Measurements from ENCODE around the gene GPR18. TPM values are rescaled to one million over a fixed set of nuclear protein-coding genes. Genes with fewer than 3 reads are reported as not detected.

Gene GPR18
- total and polyA plus RNA-seq, 11 donors, result 0.04 to 1.1 (median 0.34) TPM; not detected in 8

DNA sequence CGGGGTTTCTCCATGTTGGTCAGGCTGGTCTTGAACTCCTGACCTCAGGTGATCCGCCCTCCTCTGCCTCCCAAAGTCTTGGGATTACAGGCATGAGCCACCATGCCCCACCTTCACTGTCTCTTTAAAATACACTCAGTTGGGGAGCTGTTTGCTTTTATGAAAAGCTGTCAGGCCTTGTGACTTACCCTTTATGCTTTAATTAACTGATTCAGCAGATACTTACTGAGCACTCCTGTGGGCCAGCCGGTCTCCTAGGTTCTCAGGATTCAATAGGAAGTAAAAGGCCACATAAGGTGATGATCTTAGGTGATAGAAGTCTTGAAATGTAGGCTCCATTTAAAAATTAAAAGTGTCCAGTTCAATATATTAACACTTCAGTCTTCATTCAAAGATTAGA, 50.0 kb downstream of the GPR18 start:
- TF ChIP-seq POLR2A (IDR thresholded peaks at IDR 0.05), result no peak
- TF ChIP-seq, protein P1, sequence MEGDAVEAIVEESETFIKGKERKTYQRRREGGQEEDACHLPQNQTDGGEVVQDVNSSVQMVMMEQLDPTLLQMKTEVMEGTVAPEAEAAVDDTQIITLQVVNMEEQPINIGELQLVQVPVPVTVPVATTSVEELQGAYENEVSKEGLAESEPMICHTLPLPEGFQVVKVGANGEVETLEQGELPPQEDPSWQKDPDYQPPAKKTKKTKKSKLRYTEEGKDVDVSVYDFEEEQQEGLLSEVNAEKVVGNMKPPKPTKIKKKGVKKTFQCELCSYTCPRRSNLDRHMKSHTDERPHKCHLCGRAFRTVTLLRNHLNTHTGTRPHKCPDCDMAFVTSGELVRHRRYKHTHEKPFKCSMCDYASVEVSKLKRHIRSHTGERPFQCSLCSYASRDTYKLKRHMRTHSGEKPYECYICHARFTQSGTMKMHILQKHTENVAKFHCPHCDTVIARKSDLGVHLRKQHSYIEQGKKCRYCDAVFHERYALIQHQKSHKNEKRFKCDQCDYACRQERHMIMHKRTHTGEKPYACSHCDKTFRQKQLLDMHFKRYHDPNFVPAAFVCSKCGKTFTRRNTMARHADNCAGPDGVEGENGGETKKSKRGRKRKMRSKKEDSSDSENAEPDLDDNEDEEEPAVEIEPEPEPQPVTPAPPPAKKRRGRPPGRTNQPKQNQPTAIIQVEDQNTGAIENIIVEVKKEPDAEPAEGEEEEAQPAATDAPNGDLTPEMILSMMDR (IDR thresholded peaks at IDR 0.05), result no peak
- ATAC-seq, result no peak
- Histone ChIP-seq H3K4me3 (no peak overlapping the region), H3K4me1 (peaks cover 0 to 35% (median 10%) of the 10 kb centered on the region in 12 donors), H3K9me3 (no peaks in the 10 kb centered on the region), H3K27ac (no peak overlapping the region), H3K27me3 (no peaks in the 10 kb centered on the region), H3K36me3 (peaks cover 0 to 20% (median 6%) of the 10 kb centered on the region in 9 donors)
- 86 to 96% (median 91%) methylated on average over 3 of the region's 3 CpGs for WGBS, 4 donors
- DNase-seq, result no peak
- intact Hi-C loops (cut with DNase I), result loop anchor here in 2 of 10 donors (5.0 to 10.0 kb wide), 3 partner anchors 54 to 297 kb away; partner anchors contain the start of gene TM9SF2 (in 1 of the 2)

DNA sequence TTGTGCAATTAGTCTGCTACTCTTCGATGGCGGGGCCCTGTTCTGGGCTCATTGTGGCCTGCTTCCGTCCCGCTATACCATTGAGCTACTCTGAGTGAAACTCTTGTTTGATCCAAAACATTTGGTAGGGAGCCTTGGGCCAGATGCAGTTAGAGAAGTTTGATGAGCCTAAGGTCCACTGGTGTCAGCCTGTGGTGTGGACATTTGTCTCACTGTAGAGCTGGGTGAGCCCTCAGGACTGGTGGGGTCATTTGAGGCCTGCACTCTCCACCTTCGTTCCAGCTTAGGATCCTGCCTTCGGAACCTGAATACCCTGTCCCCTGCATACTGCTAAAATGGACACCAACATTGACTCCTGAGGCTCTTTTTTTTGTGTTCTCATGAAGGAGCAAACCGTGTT, 50.7 kb downstream of the GPR18 start:
- H3K36me3 ChIP-seq, result peaks cover 0 to 20% (median 5%) of the 10 kb centered on the region in 9 donors
- no peak overlapping the region for H3K27ac ChIP-seq
- H3K9me3 ChIP-seq, result no peaks in the 10 kb centered on the region
- WGBS, 4 donors, result 92 to 96% (median 94%) methylated on average over 6 to 7 of the region's 7 CpGs
- H3K4me3 ChIP-seq, result no peak overlapping the region
- peaks cover 0 to 33% (median 17%) of the 10 kb centered on the region in 12 donors for H3K4me1 ChIP-seq
- intact Hi-C loops (cut with DNase I), result loop anchor here in 2 of 10 donors (5.0 to 10.0 kb wide), 3 partner anchors 55 to 297 kb away; partner anchors contain the start of gene TM9SF2 (in 1 of the 2)
- DNase-seq (no peak), ATAC-seq (no peak)
- H3K27me3 ChIP-seq, result no peaks in the 10 kb centered on the region
- TF ChIP-seq, protein P1 (IDR thresholded peaks at IDR 0.05), result no peak
- no peak for TF ChIP-seq POLR2A (IDR thresholded peaks at IDR 0.05)

DNA sequence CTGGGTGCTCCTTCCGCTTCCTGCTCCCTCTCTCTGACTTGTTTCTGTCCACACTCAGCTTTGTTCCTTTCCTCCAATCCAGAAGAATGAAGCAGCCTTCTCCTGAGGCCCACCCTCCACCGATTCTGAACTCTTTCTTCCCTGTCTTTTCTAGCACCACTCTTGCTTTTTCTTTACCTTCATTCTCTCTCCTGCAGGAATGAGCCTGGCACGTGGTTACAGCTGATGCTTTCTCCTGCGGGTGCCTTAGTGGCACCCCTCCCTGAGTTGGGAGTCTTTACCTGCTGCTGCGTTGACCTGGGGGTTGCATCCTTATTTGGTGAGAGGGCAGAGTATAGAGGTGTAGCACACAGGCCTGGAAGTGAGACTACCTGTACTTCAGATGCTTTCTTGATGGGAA, 51.3 kb downstream of the GPR18 start:
- no peaks in the 10 kb centered on the region for H3K9me3 ChIP-seq
- TF ChIP-seq, protein P1 (IDR thresholded peaks at IDR 0.05), result no peak
- no peak for TF ChIP-seq POLR2A (IDR thresholded peaks at IDR 0.05)
- no peak overlapping the region for H3K4me3 ChIP-seq
- H3K27ac ChIP-seq, result no peak overlapping the region
- peaks cover 0 to 20% (median 5%) of the 10 kb centered on the region in 9 donors for H3K36me3 ChIP-seq
- intact Hi-C loops (cut with DNase I), result loop anchor here in 2 of 10 donors (5.0 to 10.0 kb wide), 3 partner anchors 55 to 298 kb away; partner anchors contain the start of gene TM9SF2 (in 1 of the 2)
- H3K27me3 ChIP-seq, result no peaks in the 10 kb centered on the region
- ATAC-seq (no peak), DNase-seq (no peak)
- 93 to 99% (median 96%) methylated on average over 5 of the region's 5 CpGs for WGBS, 4 donors
- peaks cover 0 to 40% (median 23%) of the 10 kb centered on the region in 12 donors for H3K4me1 ChIP-seq

DNA sequence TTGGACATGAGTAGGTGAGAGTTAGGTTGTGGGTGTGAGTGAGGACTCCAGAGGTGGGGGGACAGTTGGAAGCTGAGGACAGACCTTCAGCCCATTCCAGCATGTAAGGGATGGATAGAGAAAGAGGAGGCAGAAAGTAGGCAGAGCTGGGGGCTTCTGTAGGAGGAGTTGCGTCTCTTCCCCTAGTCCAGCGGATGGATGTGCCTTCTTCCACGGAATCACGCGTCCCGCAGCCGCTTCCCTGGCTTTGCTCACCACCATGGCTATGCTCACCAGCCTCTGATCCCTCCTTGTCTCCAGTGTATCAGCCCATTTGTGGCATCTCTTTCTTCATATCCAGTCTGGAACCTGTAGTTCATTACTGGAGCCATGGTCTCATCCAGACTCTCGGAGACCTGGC, 52.0 kb downstream of the GPR18 start:
- WGBS, 4 donors, result 96 to 98% (median 97%) methylated on average over 8 of the region's 8 CpGs

More for the DNA sequence above, 52.0 kb downstream of the GPR18 start:
- Histone ChIP-seq H3K27me3 (no peaks in the 10 kb centered on the region), H3K9me3 (no peaks in the 10 kb centered on the region), H3K4me1 (peaks cover 0 to 45% (median 27%) of the 10 kb centered on the region in 12 donors), H3K36me3 (peaks cover 0 to 20% (median 5%) of the 10 kb centered on the region in 9 donors), H3K27ac (no peak overlapping the region), H3K4me3 (no peak overlapping the region)
- TF ChIP-seq, protein P1 (IDR thresholded peaks at IDR 0.05), result no peak
- no peak for TF ChIP-seq POLR2A (IDR thresholded peaks at IDR 0.05)
- DNase-seq (no peak), ATAC-seq (no peak)
- intact Hi-C loops (cut with DNase I), result loop anchor here in 2 of 10 donors (5.0 to 10.0 kb wide), 3 partner anchors 56 to 299 kb away; partner anchors contain the start of gene TM9SF2 (in 1 of the 2)
